Hair follicular keratinocyte (primary cell): ENCODE results near the gene SERPINB3. TPM values are rescaled to one million over a fixed set of nuclear protein-coding genes. Genes with fewer than 3 reads are reported as not detected.

Source experiments
- total RNA-seq: library from RNA; depleted of rRNA; stranded (reverse); fragments of >200 nt; gene quantifications from 2 replicates; pipeline ENCODE4 v1.2.3, GENCODE V29; 2015

SERPINB3 gene
- 9.4 and 14.8 TPM in 2 replicates for total RNA-seq

GRCh38 chr18:63661750-63662149, at the start of gene SERPINB3:
Gene SERPINB3 (minus strand): TSS chr18:63661893. CDS start chr18:63661216, 677 bp downstream.

GRCh38 chr18:63702660-63703059, 41.0 kb upstream of the SERPINB3 start, which contains the start of gene SERPINB11:
Gene SERPINB11 (plus strand): TSS chr18:63702960. CDS start chr18:63710194, 7,234 bp downstream.

GRCh38 chr18:63644142-63644541, 17.6 kb downstream of the SERPINB3 start, which contains the start of gene SERPINB4:
Gene SERPINB4 (minus strand): TSS chr18:63644256. CDS start chr18:63643577, 679 bp downstream.

Other genes starting within 250 kb of the SERPINB3 start
- 40.1 and 45.8 TPM in 2 replicates for gene VPS4B, start 239.4 kb downstream of the SERPINB3 start, total RNA-seq
- 426 and 507 TPM in 2 replicates for gene SERPINB5, start 184.9 kb downstream of the SERPINB3 start, total RNA-seq
- gene SERPINB12, start 119.5 kb downstream of the SERPINB3 start, total RNA-seq: not detected in 2 replicates
- gene SERPINB13, start 74.5 kb downstream of the SERPINB3 start, total RNA-seq: 2.6 and 8.0 TPM in 2 replicates
- 1.9 TPM in 2 replicates for gene SERPINB4, start 17.6 kb downstream of the SERPINB3 start, total RNA-seq
- gene SERPINB11, start 41.1 kb upstream of the SERPINB3 start, total RNA-seq: not detected in 2 replicates
- gene SERPINB7, start 113.5 kb upstream of the SERPINB3 start, total RNA-seq: 8.7 and 9.4 TPM in 2 replicates
- gene SERPINB2, start 225.8 kb upstream of the SERPINB3 start, total RNA-seq: 51.8 and 59.3 TPM in 2 replicates
- 0.08 TPM in 1 of 2 replicates, not detected in the other for gene SERPINB10, start 246.1 kb upstream of the SERPINB3 start, total RNA-seq